ENCODE data around the gene F8.
"Not testable (repeated sequence)": the region's sequence is repeated elsewhere in the genome, so short reads cannot be mapped to it uniquely, and the experiment has no call there.

The F8 gene

GRCh38 chrX:154821523-154821922, 201.0 kb downstream of the F8 start:
- POLR2A ChIA-PET: no interaction called here
- Histone ChIP-seq H3K9me3 (ENCODE audit: control insufficient read depth, insufficient read depth, low read depth, low read length) (no peaks in the 10 kb centered on the region; the same call in 1 of the 2 replicates), H3K4me3 (ENCODE audit: low read depth, low read length) (no peak overlapping the region), H3K27ac (ENCODE audit: extremely low read depth, low read depth, low read length) (no peak overlapping the region), H3K36me3 (ENCODE audit: control insufficient read depth in 2 of 2, insufficient read depth in 1 of 2, low read length in 2 of 2) (no peaks in the 10 kb centered on the region), H3K4me1 (ENCODE audit: control insufficient read depth, insufficient read depth, low read length) (no peaks in the 10 kb centered on the region)
- CTCF ChIA-PET: no interaction called here
- TF ChIP-seq WT1 (tag by site-specific recombination; IDR thresholded peaks at IDR 0.05) (no peak), ZNF555 (tag by site-specific recombination; conservative IDR thresholded peaks at IDR 0.05) (no peak), ZNF645 (tag by site-specific recombination; IDR thresholded peaks at IDR 0.05) (no peak), ZNF350 (tag by site-specific recombination; IDR thresholded peaks at IDR 0.05) (no peak)

- no peaks in the 10 kb centered on the region; the same call in 1 of the 2 replicates for H3K9me3 ChIP-seq (ENCODE audit: control insufficient read depth, insufficient read depth, low read depth, low read length)
- ChIA-PET POLR2A (no interaction called here), CTCF (interaction anchor here (1.4 to 2.5 kb wide), 2 partner anchors 20 to 23 kb away, joined by 4 to 6 read pairs; no protein-coding TSS in a partner anchor)
- no peaks in the 10 kb centered on the region for H3K36me3 ChIP-seq (ENCODE audit: control insufficient read depth in 2 of 2, insufficient read depth in 1 of 2, low read length in 2 of 2)
- no peak overlapping the region for H3K4me3 ChIP-seq (ENCODE audit: low read depth, low read length)
- no peaks in the 10 kb centered on the region for H3K4me1 ChIP-seq (ENCODE audit: control insufficient read depth, insufficient read depth, low read length)
- no peak overlapping the region for H3K27ac ChIP-seq (ENCODE audit: extremely low read depth, low read depth, low read length)
- TF ChIP-seq ZNF555 (tag by site-specific recombination; conservative IDR thresholded peaks at IDR 0.05): no peak
- TF ChIP-seq ZNF133 (tag by site-specific recombination; IDR thresholded peaks at IDR 0.05): no peak
- no peak for TF ChIP-seq MEIS1 (CRISPR knock-in tag; IDR thresholded peaks at IDR 0.05; ENCODE audit: borderline replicate concordance)
- no peak for TF ChIP-seq KLF10 (tag by site-specific recombination; IDR thresholded peaks at IDR 0.05)
- no peak for TF ChIP-seq PBX3 (CRISPR knock-in tag; IDR thresholded peaks at IDR 0.05)
- TF ChIP-seq ZXDB (tag by site-specific recombination; IDR thresholded peaks at IDR 0.05): no peak
- TF ChIP-seq YY1 (tag by site-specific recombination; IDR thresholded peaks at IDR 0.05): no peak
- no peak for TF ChIP-seq ZNF169 (tag by site-specific recombination; IDR thresholded peaks at IDR 0.05)
These were observed 202.7 kb downstream of the F8 start for GRCh38 chrX:154819771-154820341.

- Histone ChIP-seq H3K4me1 (ENCODE audit: control insufficient read depth, insufficient read depth, low read length) (peaks cover 2% of the 10 kb centered on the region; the same call in 1 of the 2 replicates), H3K9me3 (ENCODE audit: control insufficient read depth, insufficient read depth, low read depth, low read length) (no peaks in the 10 kb centered on the region; the same call in 1 of the 2 replicates), H3K4me3 (ENCODE audit: low read depth, low read length) (no peak overlapping the region), H3K27ac (ENCODE audit: extremely low read depth, low read depth, low read length) (no peak overlapping the region), H3K36me3 (ENCODE audit: control insufficient read depth in 2 of 2, insufficient read depth in 1 of 2, low read length in 2 of 2) (no peaks in the 10 kb centered on the region)
- no peak for TF ChIP-seq ZSCAN18 (tag by site-specific recombination; IDR thresholded peaks at IDR 0.05)
- no peak for TF ChIP-seq ZNF76 (tag by site-specific recombination; IDR thresholded peaks at IDR 0.05; ENCODE audit: borderline replicate concordance, low read depth)
- no peak for TF ChIP-seq ATF2 (tag by site-specific recombination; IDR thresholded peaks at IDR 0.05; ENCODE audit: low read depth)
- no peak for TF ChIP-seq ZNF311 (tag by site-specific recombination; IDR thresholded peaks at IDR 0.05; ENCODE audit: borderline replicate concordance)
- no peak for TF ChIP-seq ZNF692 (tag by site-specific recombination; IDR thresholded peaks at IDR 0.05)
- TF ChIP-seq ZNF777 (tag by site-specific recombination; IDR thresholded peaks at IDR 0.05; ENCODE audit: borderline replicate concordance): no peak
- no peak for TF ChIP-seq ZBTB48 (tag by site-specific recombination; IDR thresholded peaks at IDR 0.05)
- TF ChIP-seq REPIN1 (tag by site-specific recombination; IDR thresholded peaks at IDR 0.05; ENCODE audit: low read depth): no peak
- CTCF ChIA-PET: interaction anchor here (0.7 to 2.5 kb wide), 3 partner anchors 21 to 802 kb away, joined by 3 to 6 read pairs (median 4); no protein-coding TSS in a partner anchor
- POLR2A ChIA-PET: no interaction called here
These were observed 203.4 kb downstream of the F8 start for GRCh38 chrX:154818916-154819770.

- H3K27ac ChIP-seq (ENCODE audit: extremely low read depth, low read depth, low read length); H3K36me3 ChIP-seq (ENCODE audit: control insufficient read depth in 2 of 2, insufficient read depth in 1 of 2, low read length in 2 of 2); H3K4me3 ChIP-seq (ENCODE audit: low read depth, low read length); CTCF ChIA-PET; H3K4me1 ChIP-seq (ENCODE audit: control insufficient read depth, insufficient read depth, low read length); POLR2A ChIA-PET; H3K9me3 ChIP-seq (ENCODE audit: control insufficient read depth, insufficient read depth, low read depth, low read length): not testable (repeated sequence)
These were observed 205.4 kb downstream of the F8 start for GRCh38 chrX:154817048-154817618.

All from HEK293 (cell line).